ENCODE measurements around the gene ASTN2.

ASTN2 gene

DNA sequence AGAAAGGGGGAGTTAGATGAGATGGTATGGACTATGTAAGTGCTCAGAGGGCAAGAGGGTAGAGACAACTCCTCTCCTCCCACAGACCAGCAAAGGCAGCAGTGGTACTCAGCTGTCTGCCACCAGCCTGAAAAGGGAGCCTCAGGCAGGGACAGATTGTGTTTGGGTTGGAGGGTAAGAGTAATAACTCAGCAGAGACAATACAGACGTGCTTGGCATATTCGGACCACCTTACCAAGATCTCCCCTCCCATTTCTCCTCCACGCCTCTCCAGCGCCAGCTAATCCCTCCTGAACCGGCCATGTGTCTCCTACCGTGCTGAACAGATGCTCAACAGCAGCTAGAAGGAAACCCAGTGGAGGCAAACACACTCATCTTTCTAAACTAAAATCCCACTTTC lies 180.8 kb downstream of the ASTN2 start:
- Histone ChIP-seq H4K20me1 (ENCODE audit: insufficient read depth, low read length) (no peaks in the 10 kb centered on the region), H3K4me1 (ENCODE audit: insufficient read depth, low read length, severe bottlenecking) (no peaks in the 10 kb centered on the region), H3K9ac (ENCODE audit: low read length) (no peak overlapping the region), H3K9me3 (ENCODE audit: low read length) (no peaks in the 10 kb centered on the region), H3K27ac (ENCODE audit: low read depth, low read length, poor library complexity, severe bottlenecking) (no peak overlapping the region), H3K79me2 (ENCODE audit: insufficient read depth, low read length) (no peaks in the 10 kb centered on the region), H2AFZ (ENCODE audit: low read length) (no peak overlapping the region), H3K4me3 (ENCODE audit: low read depth, low read length, poor library complexity, severe bottlenecking) (no peak overlapping the region), H3K27me3 (ENCODE audit: insufficient read depth, low read length) (no peaks in the 10 kb centered on the region), H3K36me3 (ENCODE audit: insufficient read depth, low read length) (no peaks in the 10 kb centered on the region; the same call in 1 of the 2 replicates), H3K4me2 (ENCODE audit: low read length) (no peak overlapping the region), H3K9me2 (ENCODE audit: low read depth, low read length) (no peaks in the 10 kb centered on the region), H3F3A (ENCODE audit: insufficient read depth, low read length) (no peaks in the 10 kb centered on the region)
- TF ChIP-seq EZH2 (IDR thresholded peaks at IDR 0.05; ENCODE audit: borderline replicate concordance, low read length) = no peak
- TF ChIP-seq, protein P1, sequence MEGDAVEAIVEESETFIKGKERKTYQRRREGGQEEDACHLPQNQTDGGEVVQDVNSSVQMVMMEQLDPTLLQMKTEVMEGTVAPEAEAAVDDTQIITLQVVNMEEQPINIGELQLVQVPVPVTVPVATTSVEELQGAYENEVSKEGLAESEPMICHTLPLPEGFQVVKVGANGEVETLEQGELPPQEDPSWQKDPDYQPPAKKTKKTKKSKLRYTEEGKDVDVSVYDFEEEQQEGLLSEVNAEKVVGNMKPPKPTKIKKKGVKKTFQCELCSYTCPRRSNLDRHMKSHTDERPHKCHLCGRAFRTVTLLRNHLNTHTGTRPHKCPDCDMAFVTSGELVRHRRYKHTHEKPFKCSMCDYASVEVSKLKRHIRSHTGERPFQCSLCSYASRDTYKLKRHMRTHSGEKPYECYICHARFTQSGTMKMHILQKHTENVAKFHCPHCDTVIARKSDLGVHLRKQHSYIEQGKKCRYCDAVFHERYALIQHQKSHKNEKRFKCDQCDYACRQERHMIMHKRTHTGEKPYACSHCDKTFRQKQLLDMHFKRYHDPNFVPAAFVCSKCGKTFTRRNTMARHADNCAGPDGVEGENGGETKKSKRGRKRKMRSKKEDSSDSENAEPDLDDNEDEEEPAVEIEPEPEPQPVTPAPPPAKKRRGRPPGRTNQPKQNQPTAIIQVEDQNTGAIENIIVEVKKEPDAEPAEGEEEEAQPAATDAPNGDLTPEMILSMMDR (IDR thresholded peaks at IDR 0.05; ENCODE audit: low read length) = no peak

DNA sequence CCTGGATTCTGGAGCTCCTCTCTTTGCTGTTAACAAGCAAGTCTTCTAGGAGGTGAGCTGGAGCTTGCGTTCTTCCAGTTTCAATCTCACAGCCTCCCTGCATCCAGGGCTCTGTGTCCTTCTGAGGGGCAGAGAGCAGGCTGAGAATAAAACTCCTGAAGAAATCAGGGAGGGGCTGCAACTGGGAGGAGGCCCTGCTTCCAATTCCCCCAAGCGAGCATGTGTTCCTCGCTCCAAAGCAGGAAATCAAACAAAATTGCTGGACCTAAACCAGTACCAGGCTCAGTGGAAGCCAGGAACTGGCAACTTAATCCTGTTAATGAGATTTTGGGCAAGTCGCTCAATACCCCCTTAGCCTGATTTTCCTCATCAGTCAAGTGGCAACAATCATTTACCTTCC lies 181.8 kb downstream of the ASTN2 start:
- H3K9ac ChIP-seq (ENCODE audit: low read length) = no peak overlapping the region

DNA sequence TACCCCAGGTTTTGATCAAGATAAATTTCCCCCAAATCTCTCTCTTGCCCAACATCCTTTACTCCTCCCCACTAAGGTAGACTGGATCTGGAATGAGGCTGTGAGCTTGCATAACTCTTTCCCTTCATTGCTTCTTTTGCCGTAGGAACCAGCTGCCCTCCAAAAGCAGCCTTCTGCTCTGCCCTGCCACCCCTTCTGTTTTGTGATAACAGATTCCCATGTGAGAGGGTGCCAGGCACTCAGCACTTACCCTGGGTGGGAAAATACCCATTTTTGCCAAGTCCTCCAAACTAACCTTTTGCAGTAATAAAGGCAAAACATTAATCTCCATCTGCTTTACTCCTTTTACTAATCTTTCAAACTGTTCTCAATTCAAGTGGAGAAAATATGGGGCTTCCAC lies 182.6 kb downstream of the ASTN2 start:
- H3K9ac ChIP-seq (ENCODE audit: low read length) = no peak overlapping the region
- TF ChIP-seq, protein P1 (IDR thresholded peaks at IDR 0.05; ENCODE audit: low read length) = no peak
- no peak for TF ChIP-seq EZH2 (IDR thresholded peaks at IDR 0.05; ENCODE audit: borderline replicate concordance, low read length)
- no peaks in the 10 kb centered on the region for H3K9me3 ChIP-seq (ENCODE audit: low read length)

More for the DNA sequence above, 181.8 kb downstream of the ASTN2 start:
- H3K27ac ChIP-seq (ENCODE audit: low read depth, low read length, poor library complexity, severe bottlenecking) = no peak overlapping the region
- H3K4me2 ChIP-seq (ENCODE audit: low read length) = no peak overlapping the region
- no peaks in the 10 kb centered on the region for H4K20me1 ChIP-seq (ENCODE audit: insufficient read depth, low read length)
- no peaks in the 10 kb centered on the region for H3K9me2 ChIP-seq (ENCODE audit: low read depth, low read length)
- TF ChIP-seq EZH2 (IDR thresholded peaks at IDR 0.05; ENCODE audit: borderline replicate concordance, low read length) = no peak
- TF ChIP-seq, protein P1 (IDR thresholded peaks at IDR 0.05; ENCODE audit: low read length) = no peak
- no peaks in the 10 kb centered on the region; the same call in 1 of the 2 replicates for H3K36me3 ChIP-seq (ENCODE audit: insufficient read depth, low read length)
- no peaks in the 10 kb centered on the region for H3K27me3 ChIP-seq (ENCODE audit: insufficient read depth, low read length)
- no peaks in the 10 kb centered on the region for H3K9me3 ChIP-seq (ENCODE audit: low read length)
- H2AFZ ChIP-seq (ENCODE audit: low read length) = no peak overlapping the region
- H3F3A ChIP-seq (ENCODE audit: insufficient read depth, low read length) = no peaks in the 10 kb centered on the region
- H3K79me2 ChIP-seq (ENCODE audit: insufficient read depth, low read length) = no peaks in the 10 kb centered on the region
- H3K4me1 ChIP-seq (ENCODE audit: insufficient read depth, low read length, severe bottlenecking) = no peaks in the 10 kb centered on the region
- H3K4me3 ChIP-seq (ENCODE audit: low read depth, low read length, poor library complexity, severe bottlenecking) = no peak overlapping the region

More for the DNA sequence above, 182.6 kb downstream of the ASTN2 start:
- no peak overlapping the region for H3K4me3 ChIP-seq (ENCODE audit: low read depth, low read length, poor library complexity, severe bottlenecking)
- no peaks in the 10 kb centered on the region for H3K9me2 ChIP-seq (ENCODE audit: low read depth, low read length)
- no peak overlapping the region for H3K4me2 ChIP-seq (ENCODE audit: low read length)
- H3K27me3 ChIP-seq (ENCODE audit: insufficient read depth, low read length) = no peaks in the 10 kb centered on the region
- no peaks in the 10 kb centered on the region; the same call in 1 of the 2 replicates for H3K36me3 ChIP-seq (ENCODE audit: insufficient read depth, low read length)
- H3K27ac ChIP-seq (ENCODE audit: low read depth, low read length, poor library complexity, severe bottlenecking) = no peak overlapping the region
- no peaks in the 10 kb centered on the region for H3K4me1 ChIP-seq (ENCODE audit: insufficient read depth, low read length, severe bottlenecking)
- H3K79me2 ChIP-seq (ENCODE audit: insufficient read depth, low read length) = no peaks in the 10 kb centered on the region
- no peaks in the 10 kb centered on the region for H4K20me1 ChIP-seq (ENCODE audit: insufficient read depth, low read length)
- H3F3A ChIP-seq (ENCODE audit: insufficient read depth, low read length) = no peaks in the 10 kb centered on the region
- H2AFZ ChIP-seq (ENCODE audit: low read length) = no peak overlapping the region

Data from OCI-LY1 (cell line).